ENCODE data around the gene MTMR2. TPM values are rescaled to one million over a fixed set of nuclear protein-coding genes. Genes with fewer than 3 reads are reported as not detected.
A peak's percentile ranks its signal among the peaks of the same experiment; 100 is the strongest.

Gene MTMR2
- total RNA-seq, 1 donor from 2014 or later = 68.0 TPM

DNA sequence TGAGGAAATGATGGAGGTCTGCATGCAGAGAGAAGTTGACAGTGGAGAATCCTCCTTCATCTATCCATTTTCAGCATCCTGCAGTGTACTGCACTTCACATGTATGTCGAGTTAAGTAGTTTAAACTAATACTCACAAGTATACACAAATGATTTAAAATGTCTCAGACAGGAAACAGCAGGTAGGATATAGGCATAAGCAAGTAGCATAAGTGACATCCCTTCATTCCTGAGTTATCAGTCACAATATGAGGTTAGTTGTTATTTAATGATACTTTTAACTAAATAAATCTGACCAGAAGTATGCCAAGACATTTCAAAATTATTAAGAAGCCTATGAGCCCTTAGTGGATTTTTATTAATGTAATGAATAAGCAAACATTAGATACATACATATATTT lies 37.4 kb downstream of the MTMR2 start:
- FAIRE-seq = peak; percentile 17

GRCh38 chr11:95884802-95885201 lies 39.1 kb downstream of the MTMR2 start:
- H3K27me3 Mint-ChIP-seq (ENCODE audit: low read depth, unreplicated experiment) = no peaks in the 10 kb centered on the region
- H3K79me2 ChIP-seq (ENCODE audit: insufficient read depth, low read length) = peaks cover 11% of the 10 kb centered on the region
- peaks cover 10% of the 10 kb centered on the region for H3K4me1 ChIP-seq (ENCODE audit: insufficient read depth, low read length)
- H3K4me1 Mint-ChIP-seq (ENCODE audit: low read depth, unreplicated experiment) = peaks cover 27% of the 10 kb centered on the region
- H3K4me3 Mint-ChIP-seq (ENCODE audit: unreplicated experiment) = no peak overlapping the region
- H3K9me3 Mint-ChIP-seq (ENCODE audit: unreplicated experiment) = no peaks in the 10 kb centered on the region
- peak overlapping the region; percentile 69 for H3K27ac ChIP-seq (ENCODE audit: low read depth, low read length)
- H4K20me1 ChIP-seq (ENCODE audit: insufficient read depth, low read length) = peaks cover 4% of the 10 kb centered on the region
- no peaks in the 10 kb centered on the region for H3K9me3 ChIP-seq (ENCODE audit: insufficient read depth, low read depth, low read length)
- no peak for TF ChIP-seq EZH2 (IDR thresholded peaks at IDR 0.05; ENCODE audit: insufficient read depth, low read length)
- TF ChIP-seq, protein P1, sequence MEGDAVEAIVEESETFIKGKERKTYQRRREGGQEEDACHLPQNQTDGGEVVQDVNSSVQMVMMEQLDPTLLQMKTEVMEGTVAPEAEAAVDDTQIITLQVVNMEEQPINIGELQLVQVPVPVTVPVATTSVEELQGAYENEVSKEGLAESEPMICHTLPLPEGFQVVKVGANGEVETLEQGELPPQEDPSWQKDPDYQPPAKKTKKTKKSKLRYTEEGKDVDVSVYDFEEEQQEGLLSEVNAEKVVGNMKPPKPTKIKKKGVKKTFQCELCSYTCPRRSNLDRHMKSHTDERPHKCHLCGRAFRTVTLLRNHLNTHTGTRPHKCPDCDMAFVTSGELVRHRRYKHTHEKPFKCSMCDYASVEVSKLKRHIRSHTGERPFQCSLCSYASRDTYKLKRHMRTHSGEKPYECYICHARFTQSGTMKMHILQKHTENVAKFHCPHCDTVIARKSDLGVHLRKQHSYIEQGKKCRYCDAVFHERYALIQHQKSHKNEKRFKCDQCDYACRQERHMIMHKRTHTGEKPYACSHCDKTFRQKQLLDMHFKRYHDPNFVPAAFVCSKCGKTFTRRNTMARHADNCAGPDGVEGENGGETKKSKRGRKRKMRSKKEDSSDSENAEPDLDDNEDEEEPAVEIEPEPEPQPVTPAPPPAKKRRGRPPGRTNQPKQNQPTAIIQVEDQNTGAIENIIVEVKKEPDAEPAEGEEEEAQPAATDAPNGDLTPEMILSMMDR (IDR thresholded peaks at IDR 0.05; ENCODE audit: insufficient read depth, low read depth, low read length) = no peak
- DNase-seq (ENCODE audit: low read depth) (no peak), FAIRE-seq (no peak)
- no peaks in the 10 kb centered on the region for H3K27me3 ChIP-seq (ENCODE audit: insufficient read depth, low read length)
- peak overlapping the region; percentile 33 for H3K4me2 ChIP-seq (ENCODE audit: low read length)
- no peak overlapping the region for H3K27ac Mint-ChIP-seq (ENCODE audit: unreplicated experiment)
- no peak overlapping the region for H3K4me3 ChIP-seq (ENCODE audit: insufficient read depth, low read depth, low read length)
- H3K36me3 Mint-ChIP-seq (ENCODE audit: low read depth, unreplicated experiment) = peaks cover 10% of the 10 kb centered on the region
- peaks cover 8% of the 10 kb centered on the region for H3K36me3 ChIP-seq (ENCODE audit: insufficient read depth, low read length)
- H2AFZ ChIP-seq (ENCODE audit: low read depth, low read length) = no peak overlapping the region
- H3K9ac ChIP-seq (ENCODE audit: low read length) = no peak overlapping the region

More for the DNA sequence above, 37.4 kb downstream of the MTMR2 start:
- H3K4me3 Mint-ChIP-seq (ENCODE audit: unreplicated experiment) = no peak overlapping the region
- Histone ChIP-seq H2AFZ (ENCODE audit: low read depth, low read length) (no peak overlapping the region), H3K4me1 (ENCODE audit: insufficient read depth, low read length) (peaks cover 10% of the 10 kb centered on the region), H3K9ac (ENCODE audit: low read length) (no peak overlapping the region), H3K9me3 (ENCODE audit: insufficient read depth, low read depth, low read length) (no peaks in the 10 kb centered on the region), H3K4me3 (ENCODE audit: insufficient read depth, low read depth, low read length) (no peak overlapping the region), H3K27me3 (ENCODE audit: insufficient read depth, low read length) (no peaks in the 10 kb centered on the region), H3K36me3 (ENCODE audit: insufficient read depth, low read length) (peaks cover 6% of the 10 kb centered on the region), H3K4me2 (ENCODE audit: low read length) (no peak overlapping the region), H4K20me1 (ENCODE audit: insufficient read depth, low read length) (peaks cover 4% of the 10 kb centered on the region), H3K79me2 (ENCODE audit: insufficient read depth, low read length) (peaks cover 23% of the 10 kb centered on the region), H3K27ac (ENCODE audit: low read depth, low read length) (no peak overlapping the region)
- H3K4me1 Mint-ChIP-seq (ENCODE audit: low read depth, unreplicated experiment) = peaks cover 27% of the 10 kb centered on the region
- TF ChIP-seq EZH2 (IDR thresholded peaks at IDR 0.05; ENCODE audit: insufficient read depth, low read length) = no peak
- TF ChIP-seq, protein P1 (IDR thresholded peaks at IDR 0.05; ENCODE audit: insufficient read depth, low read depth, low read length) = no peak
- H3K36me3 Mint-ChIP-seq (ENCODE audit: low read depth, unreplicated experiment) = peaks cover 10% of the 10 kb centered on the region
- H3K27me3 Mint-ChIP-seq (ENCODE audit: low read depth, unreplicated experiment) = no peaks in the 10 kb centered on the region
- no peak overlapping the region for H3K27ac Mint-ChIP-seq (ENCODE audit: unreplicated experiment)
- no peaks in the 10 kb centered on the region for H3K9me3 Mint-ChIP-seq (ENCODE audit: unreplicated experiment)
- no peak for DNase-seq (ENCODE audit: low read depth)

GRCh38 chr11:95884376-95884775 lies 39.5 kb downstream of the MTMR2 start:
- H3K9ac ChIP-seq (ENCODE audit: low read length) = no peak overlapping the region
- H3K4me3 Mint-ChIP-seq (ENCODE audit: unreplicated experiment) = no peak overlapping the region
- peaks cover 10% of the 10 kb centered on the region for H3K36me3 Mint-ChIP-seq (ENCODE audit: low read depth, unreplicated experiment)
- H3K27ac ChIP-seq (ENCODE audit: low read depth, low read length) = peak overlapping the region; percentile 69
- no peaks in the 10 kb centered on the region for H3K27me3 ChIP-seq (ENCODE audit: insufficient read depth, low read length)
- H3K9me3 Mint-ChIP-seq (ENCODE audit: unreplicated experiment) = no peaks in the 10 kb centered on the region
- no peak overlapping the region for H2AFZ ChIP-seq (ENCODE audit: low read depth, low read length)
- no peaks in the 10 kb centered on the region for H3K27me3 Mint-ChIP-seq (ENCODE audit: low read depth, unreplicated experiment)
- TF ChIP-seq, protein P1 (IDR thresholded peaks at IDR 0.05; ENCODE audit: insufficient read depth, low read depth, low read length) = no peak
- TF ChIP-seq EZH2 (IDR thresholded peaks at IDR 0.05; ENCODE audit: insufficient read depth, low read length) = no peak
- no peak for FAIRE-seq
- no peaks in the 10 kb centered on the region for H3K9me3 ChIP-seq (ENCODE audit: insufficient read depth, low read depth, low read length)
- peak; percentile 89 for DNase-seq (ENCODE audit: low read depth)
- peaks cover 4% of the 10 kb centered on the region for H4K20me1 ChIP-seq (ENCODE audit: insufficient read depth, low read length)
- H3K36me3 ChIP-seq (ENCODE audit: insufficient read depth, low read length) = peaks cover 8% of the 10 kb centered on the region
- H3K79me2 ChIP-seq (ENCODE audit: insufficient read depth, low read length) = peaks cover 10% of the 10 kb centered on the region
- H3K4me1 Mint-ChIP-seq (ENCODE audit: low read depth, unreplicated experiment) = peaks cover 29% of the 10 kb centered on the region
- peak overlapping the region; percentile 11 for H3K27ac Mint-ChIP-seq (ENCODE audit: unreplicated experiment)
- peaks cover 10% of the 10 kb centered on the region for H3K4me1 ChIP-seq (ENCODE audit: insufficient read depth, low read length)
- no peak overlapping the region for H3K4me3 ChIP-seq (ENCODE audit: insufficient read depth, low read depth, low read length)
- peak overlapping the region; percentile 33 for H3K4me2 ChIP-seq (ENCODE audit: low read length)
